IPS-18c (cell line): Measurements from ENCODE around the gene TMCO4.

Experiments used
- H3K4me3 ChIP-seq: 2 replicates; pipeline ENCODE4 v1.7.0; 2013; ENCODE audit warnings: low read depth, mild to moderate bottlenecking, low read length, moderate library complexity; ENCODE audit not compliant: insufficient read depth
- H3K9me3 ChIP-seq: one replicate; pipeline ENCODE4 v1.6.1; 2013; ENCODE audit warnings: mild to moderate bottlenecking, low read length, moderate library complexity; ENCODE audit not compliant: control insufficient read depth, insufficient read depth

Gene TMCO4

GRCh38 chr1:19689085-19689757 lies 110.5 kb downstream of the TMCO4 start:
- H3K9me3 ChIP-seq: no peaks in the 10 kb centered on the region
- H3K4me3 ChIP-seq: no peak overlapping the region

GRCh38 chr1:19688041-19688842 lies 111.5 kb downstream of the TMCO4 start:
- H3K9me3 ChIP-seq: no peaks in the 10 kb centered on the region

GRCh38 chr1:19687414-19687813 lies 112.3 kb downstream of the TMCO4 start:
- Histone ChIP-seq H3K4me3 (no peak overlapping the region), H3K9me3 (no peaks in the 10 kb centered on the region)

More at GRCh38 chr1:19688041-19688842, 111.5 kb downstream of the TMCO4 start:
- H3K4me3 ChIP-seq: no peak overlapping the region

- no peaks in the 10 kb centered on the region for H3K9me3 ChIP-seq
- no peak overlapping the region for H3K4me3 ChIP-seq
These were observed 113.7 kb downstream of the TMCO4 start for GRCh38 chr1:19685994-19686393.

- H3K9me3 ChIP-seq: no peaks in the 10 kb centered on the region
These were observed 115.0 kb downstream of the TMCO4 start for GRCh38 chr1:19684677-19685076.

GRCh38 chr1:19683351-19683750 lies 116.4 kb downstream of the TMCO4 start:
- Histone ChIP-seq H3K4me3 (no peak overlapping the region), H3K9me3 (no peaks in the 10 kb centered on the region)

More at GRCh38 chr1:19684677-19685076, 115.0 kb downstream of the TMCO4 start:
- no peak overlapping the region for H3K4me3 ChIP-seq

- no peak overlapping the region for H3K4me3 ChIP-seq
These were observed 116.8 kb downstream of the TMCO4 start for GRCh38 chr1:19682901-19683300.

GRCh38 chr1:19682257-19682656 lies 117.5 kb downstream of the TMCO4 start:
- Histone ChIP-seq H3K4me3 (no peak overlapping the region), H3K9me3 (no peaks in the 10 kb centered on the region)

More at GRCh38 chr1:19682901-19683300, 116.8 kb downstream of the TMCO4 start:
- no peaks in the 10 kb centered on the region for H3K9me3 ChIP-seq

- no peak overlapping the region for H3K4me3 ChIP-seq
- H3K9me3 ChIP-seq: no peaks in the 10 kb centered on the region
These were observed 119.1 kb downstream of the TMCO4 start for GRCh38 chr1:19680644-19681043.

- Histone ChIP-seq H3K4me3 (no peak overlapping the region), H3K9me3 (no peaks in the 10 kb centered on the region)
These were observed 120.0 kb downstream of the TMCO4 start for GRCh38 chr1:19679691-19680090.

GRCh38 chr1:19678931-19679453 lies 120.7 kb downstream of the TMCO4 start:
- no peaks in the 10 kb centered on the region for H3K9me3 ChIP-seq
- no peak overlapping the region for H3K4me3 ChIP-seq

- no peaks in the 10 kb centered on the region for H3K9me3 ChIP-seq
- H3K4me3 ChIP-seq: no peak overlapping the region
These were observed 121.2 kb downstream of the TMCO4 start for GRCh38 chr1:19678493-19678892.

GRCh38 chr1:19676438-19676922 lies 123.2 kb downstream of the TMCO4 start:
- Histone ChIP-seq H3K9me3 (no peaks in the 10 kb centered on the region), H3K4me3 (no peak overlapping the region)

GRCh38 chr1:19675797-19676196 lies 123.9 kb downstream of the TMCO4 start:
- no peak overlapping the region for H3K4me3 ChIP-seq
- no peaks in the 10 kb centered on the region for H3K9me3 ChIP-seq

GRCh38 chr1:19672237-19672636 lies 127.5 kb downstream of the TMCO4 start:
- no peaks in the 10 kb centered on the region for H3K9me3 ChIP-seq
- no peak overlapping the region for H3K4me3 ChIP-seq

- Histone ChIP-seq H3K9me3 (peaks cover under 1% of the 10 kb centered on the region), H3K4me3 (no peak overlapping the region)
These were observed 128.9 kb downstream of the TMCO4 start for GRCh38 chr1:19670787-19671186.

- Histone ChIP-seq H3K4me3 (no peak overlapping the region), H3K9me3 (peaks cover 2% of the 10 kb centered on the region)
These were observed 130.8 kb downstream of the TMCO4 start for GRCh38 chr1:19668888-19669287.
